Activated CD8-positive, alpha-beta T cell treated with anti-CD3 and anti-CD28 coated beads for 36 hours (primary cell): ENCODE results near the gene ACKR2. TPM values are rescaled to one million over a fixed set of nuclear protein-coding genes. Genes with fewer than 3 reads are reported as not detected.

Source experiments
- ATAC-seq: fragments of 200-7000 bp; cut with Tn5 transposase; one replicate; pipeline ENCODE4 v1.10.0; 2021; ENCODE audit warnings: mild to moderate bottlenecking, moderate library complexity
- CTCF ChIA-PET: fragments of 350-600 bp; sonication (Branson Sonifier 250); formaldehyde crosslinking; loops from one replicate; lab custom pipeline; 2021; ENCODE audit warnings: antibody characterized with exemption; lab: Charles Lee
- POLR2A ChIA-PET: fragments of 350-600 bp; sonication (Branson Sonifier 250); formaldehyde crosslinking; loops from one replicate; lab custom pipeline; 2021; ENCODE audit warnings: antibody characterized with exemption; lab: Charles Lee
- DNase-seq: peaks from one replicate; pipeline ENCODE4 v3.0.0-alpha.2; 2020
- H3K27ac Mint-ChIP-seq: one replicate; pipeline ENCODE4 v1.8.0; 2021; ENCODE audit warnings: mild to moderate bottlenecking, mixed read lengths
- H3K27me3 Mint-ChIP-seq: one replicate; pipeline ENCODE4 v1.8.0; 2021; ENCODE audit warnings: mixed read lengths
- H3K36me3 Mint-ChIP-seq: one replicate; pipeline ENCODE4 v1.8.0; 2021; ENCODE audit warnings: low read depth, mixed read lengths
- H3K4me1 Mint-ChIP-seq: one replicate; pipeline ENCODE4 v1.8.0; 2021; ENCODE audit warnings: low read depth, mixed read lengths
- H3K4me3 Mint-ChIP-seq: one replicate; pipeline ENCODE4 v1.8.0; 2021; ENCODE audit warnings: mild to moderate bottlenecking, moderate library complexity, mixed read lengths
- H3K9me3 Mint-ChIP-seq: one replicate; pipeline ENCODE4 v1.8.0; 2021; ENCODE audit warnings: mixed read lengths
- CTCF ChIP-seq: fragments of 200-600 bp; IDR thresholded peaks from one replicate; pipeline ENCODE4 v1.8.0; 2022; ENCODE audit warnings: antibody characterized with exemption, mild to moderate bottlenecking
- intact Hi-C: fragments of 100-400 bp; cut with micrococcal nuclease; formaldehyde crosslinking; loops from one replicate; pipeline ENCODE4 v1.10.0; 2022
- total RNA-seq, 2 experiments: library from RNA; stranded (reverse); gene quantifications; one replicate each; pipeline ENCODE4 v1.2.3, GENCODE V29; 2021

The ACKR2 gene
- total RNA-seq, 2 experiments from 2014 or later, result 1.2 to 1.4 TPM

DNA sequence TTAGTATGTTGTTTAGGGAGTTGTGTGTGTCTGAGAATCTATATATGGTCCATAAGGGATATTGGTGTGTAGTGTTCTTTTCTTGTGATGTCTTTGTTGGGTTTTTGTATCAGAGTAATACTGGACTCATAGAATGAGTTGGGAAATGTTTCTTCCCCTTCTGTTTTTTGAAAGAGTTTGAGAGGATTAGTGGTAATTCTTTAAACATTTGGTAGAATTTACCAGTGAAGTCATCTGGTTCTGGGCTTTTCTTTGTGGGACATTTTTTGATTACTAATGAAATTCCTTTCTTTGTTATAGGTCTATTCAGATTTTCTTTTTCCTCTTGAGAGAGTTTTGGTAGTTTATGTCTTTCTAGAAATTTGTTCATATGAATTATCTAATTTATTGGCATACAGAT is 16.9 kb downstream of the ACKR2 start:
- no peak overlapping the region for H3K4me3 Mint-ChIP-seq
- DNase-seq (no peak), ATAC-seq (no peak)
- no peaks in the 10 kb centered on the region for H3K9me3 Mint-ChIP-seq
- H3K27me3 Mint-ChIP-seq, result peaks cover 12% of the 10 kb centered on the region
- H3K27ac Mint-ChIP-seq, result no peak overlapping the region
- CTCF ChIA-PET, result interaction anchor here (0.6 kb wide), 1 partner anchor 331 kb away, joined by 3 read pairs; no protein-coding TSS in a partner anchor
- intact Hi-C loops, result no loop called here
- H3K36me3 Mint-ChIP-seq, result no peaks in the 10 kb centered on the region
- TF ChIP-seq CTCF, result no peak
- POLR2A ChIA-PET, result no interaction called here
- no peaks in the 10 kb centered on the region for H3K4me1 Mint-ChIP-seq

DNA sequence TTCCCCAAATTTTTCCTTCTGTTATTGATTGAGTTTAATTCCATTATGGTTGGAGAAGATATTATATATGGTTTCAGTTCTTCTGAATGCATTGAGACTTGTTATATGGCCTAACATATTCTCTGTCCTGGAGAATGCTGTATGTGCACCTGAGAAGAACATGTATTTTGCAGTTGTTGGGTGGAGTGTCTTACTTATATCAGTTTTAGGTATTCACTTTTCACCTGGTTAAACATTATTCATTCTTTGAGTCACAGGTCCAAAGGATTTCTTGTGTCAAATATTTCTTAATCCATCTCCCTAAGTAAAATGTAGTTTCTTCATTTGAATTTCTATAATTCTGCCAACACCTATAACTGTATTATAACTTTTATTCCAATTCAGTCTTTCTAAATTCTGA is 17.8 kb downstream of the ACKR2 start:
- TF ChIP-seq CTCF, result no peak
- ATAC-seq (no peak), DNase-seq (no peak)
- no peaks in the 10 kb centered on the region for H3K9me3 Mint-ChIP-seq
- ChIA-PET POLR2A (no interaction called here), CTCF (no interaction called here)
- H3K4me1 Mint-ChIP-seq, result peaks cover 4% of the 10 kb centered on the region
- H3K36me3 Mint-ChIP-seq, result no peaks in the 10 kb centered on the region
- intact Hi-C loops, result no loop called here
- no peak overlapping the region for H3K27ac Mint-ChIP-seq
- H3K27me3 Mint-ChIP-seq, result peaks cover 12% of the 10 kb centered on the region
- H3K4me3 Mint-ChIP-seq, result no peak overlapping the region

DNA sequence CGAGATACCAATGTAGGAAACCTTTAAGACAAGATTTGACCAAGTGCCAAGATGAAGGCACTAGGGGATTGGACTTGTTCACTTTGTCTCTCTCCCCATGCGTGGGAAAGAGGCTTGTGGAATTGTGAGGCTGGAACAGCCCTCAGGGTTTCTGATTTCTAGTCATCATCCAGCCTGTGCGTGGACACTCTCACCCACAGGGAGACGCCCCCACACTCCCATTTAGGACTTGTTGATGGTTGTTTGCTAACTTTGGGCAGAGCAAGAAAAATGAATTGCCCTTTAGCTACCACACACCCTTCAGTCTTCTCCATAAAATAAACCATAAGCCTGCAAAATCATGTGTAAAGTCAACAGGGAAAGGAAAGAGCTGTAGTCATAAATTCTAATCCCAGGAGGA is 18.4 kb downstream of the ACKR2 start:
- H3K4me3 Mint-ChIP-seq, result no peak overlapping the region
- ATAC-seq, result no peak
- no peak for TF ChIP-seq CTCF
- ChIA-PET POLR2A (no interaction called here), CTCF (interaction anchor here (0.8 kb wide), 1 partner anchor 47 kb away, joined by 3 read pairs; no protein-coding TSS in a partner anchor)
- no peak overlapping the region for H3K27ac Mint-ChIP-seq
- intact Hi-C loops, result no loop called here
- peaks cover 4% of the 10 kb centered on the region for H3K4me1 Mint-ChIP-seq
- no peak for DNase-seq
- H3K27me3 Mint-ChIP-seq, result peaks cover 12% of the 10 kb centered on the region
- no peaks in the 10 kb centered on the region for H3K36me3 Mint-ChIP-seq
- no peaks in the 10 kb centered on the region for H3K9me3 Mint-ChIP-seq

DNA sequence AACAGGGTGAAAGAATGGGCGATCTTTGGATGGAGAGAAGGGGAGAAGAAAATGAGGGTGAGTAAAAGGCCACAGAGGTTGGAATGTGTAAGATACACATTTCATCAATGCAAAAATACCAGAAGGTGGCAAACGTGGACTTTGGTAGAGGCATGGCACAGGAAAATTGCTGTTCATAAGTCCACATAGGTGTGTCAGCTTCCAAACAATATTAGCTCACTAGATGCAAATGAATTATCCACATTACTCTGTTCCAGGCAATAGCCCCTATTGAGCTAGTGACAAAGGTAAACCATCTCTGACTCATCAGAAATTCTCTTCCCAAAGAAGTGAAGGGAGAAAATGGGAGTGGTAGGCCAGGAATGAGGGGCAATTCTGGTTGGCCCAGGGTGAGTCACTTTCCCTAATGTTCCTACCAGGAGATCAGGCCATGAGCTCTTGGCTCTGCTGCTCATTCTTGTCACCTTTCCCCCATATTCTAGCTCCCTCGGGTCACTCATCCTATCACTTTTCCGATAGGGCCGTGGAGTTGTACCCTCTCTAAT is 19.9 kb downstream of the ACKR2 start:
- CTCF ChIA-PET, result no interaction called here
- DNase-seq (no peak), ATAC-seq (no peak)
- H3K27me3 Mint-ChIP-seq, result peaks cover 10% of the 10 kb centered on the region
- TF ChIP-seq CTCF, result no peak
- POLR2A ChIA-PET, result no interaction called here
- H3K4me1 Mint-ChIP-seq, result peaks cover 4% of the 10 kb centered on the region
- H3K27ac Mint-ChIP-seq, result no peak overlapping the region
- no peaks in the 10 kb centered on the region for H3K36me3 Mint-ChIP-seq
- intact Hi-C loops, result no loop called here
- no peak overlapping the region for H3K4me3 Mint-ChIP-seq
- no peaks in the 10 kb centered on the region for H3K9me3 Mint-ChIP-seq

GRCh38 chr3:42829628-42830436 is 20.6 kb downstream of the ACKR2 start:
- ATAC-seq, result no peak
- H3K4me3 Mint-ChIP-seq, result no peak overlapping the region
- no peaks in the 10 kb centered on the region for H3K9me3 Mint-ChIP-seq
- H3K36me3 Mint-ChIP-seq, result no peaks in the 10 kb centered on the region
- ChIA-PET CTCF (interaction anchor here (0.9 to 3.2 kb wide), 10 partner anchors 10 to 106 kb away, joined by 3 to 32 read pairs (median 8); partner anchors contain the start of genes ACKR2 and HIGD1A), POLR2A (interaction anchor here (0.6 kb wide), 1 partner anchor 49 kb away, joined by 3 read pairs; no protein-coding TSS in a partner anchor)
- H3K27ac Mint-ChIP-seq, result no peak overlapping the region
- H3K4me1 Mint-ChIP-seq, result peaks cover 4% of the 10 kb centered on the region
- no peak for DNase-seq
- no peak for TF ChIP-seq CTCF
- intact Hi-C loops, result loop anchor here (2.0 kb wide), 1 partner anchor 51 kb away; no protein-coding TSS in a partner anchor
- H3K27me3 Mint-ChIP-seq, result peaks cover 10% of the 10 kb centered on the region
